ENCODE data around the gene PGM5.

PGM5 gene

GRCh38 chr9:68457803-68458202 is 101.4 kb downstream of the PGM5 start:
- no peak overlapping the region for H3K4me3 ChIP-seq (ENCODE audit: low read depth, low read length)
- no peak for TF ChIP-seq CTCF (IDR thresholded peaks at IDR 0.05; ENCODE audit: low read depth, low read length)

GRCh38 chr9:68458918-68459317 is 102.5 kb downstream of the PGM5 start:
- no peak overlapping the region for H3K4me3 ChIP-seq (ENCODE audit: low read depth, low read length)
- TF ChIP-seq CTCF (IDR thresholded peaks at IDR 0.05; ENCODE audit: low read depth, low read length) = no peak

- TF ChIP-seq CTCF (IDR thresholded peaks at IDR 0.05; ENCODE audit: low read depth, low read length) = no peak
- H3K4me3 ChIP-seq (ENCODE audit: low read depth, low read length) = no peak overlapping the region
Measured at GRCh38 chr9:68462105-68462775, 105.8 kb downstream of the PGM5 start.

- no peak overlapping the region for H3K4me3 ChIP-seq (ENCODE audit: low read depth, low read length)
- no peak for TF ChIP-seq CTCF (IDR thresholded peaks at IDR 0.05; ENCODE audit: low read depth, low read length)
Measured at GRCh38 chr9:68470067-68470466, 113.7 kb downstream of the PGM5 start.

GRCh38 chr9:68470634-68471033 is 114.2 kb downstream of the PGM5 start:
- no peak overlapping the region for H3K4me3 ChIP-seq (ENCODE audit: low read depth, low read length)
- TF ChIP-seq CTCF (IDR thresholded peaks at IDR 0.05; ENCODE audit: low read depth, low read length) = no peak

GRCh38 chr9:68472119-68472518 is 115.7 kb downstream of the PGM5 start:
- H3K4me3 ChIP-seq (ENCODE audit: low read depth, low read length) = no peak overlapping the region
- TF ChIP-seq CTCF (IDR thresholded peaks at IDR 0.05; ENCODE audit: low read depth, low read length) = no peak

- no peak for TF ChIP-seq CTCF (IDR thresholded peaks at IDR 0.05; ENCODE audit: low read depth, low read length)
- H3K4me3 ChIP-seq (ENCODE audit: low read depth, low read length) = no peak overlapping the region
Measured at GRCh38 chr9:68473790-68474189, 117.4 kb downstream of the PGM5 start.
